MCF 10A (cell line): Measurements from ENCODE around the gene TKTL1. TPM values are rescaled to one million over a fixed set of nuclear protein-coding genes. Genes with fewer than 3 reads are reported as not detected.

Source experiments
- BruUV-seq: library from RNA; stranded (reverse); fragments of 400-500 nt; replicated peaks from 2 replicates; lab custom pipeline; 2021; lab: Mats Ljungman, UMichigan
- CTCF ChIA-PET: fragments of 300-600 bp; sonication (Branson Sonifier 250); formaldehyde crosslinking; extraction: SDS; loops from one replicate; lab custom pipeline; 2021; ENCODE audit warnings: antibody characterized with exemption, inconsistent platforms; lab: Yijun Ruan, JAX
- POLR2A ChIA-PET: fragments of 300-600, 350-650 bp; sonication (Branson Sonifier 250); formaldehyde crosslinking; extraction: SDS; loops from one replicate; lab custom pipeline; 2020; ENCODE audit warnings: antibody characterized with exemption, inconsistent platforms; lab: Yijun Ruan, JAX
- DNase-seq: peaks from one replicate; pipeline ENCODE4 v3.0.0-alpha.2; 2018; ENCODE audit not compliant: unreplicated experiment
- H3K27ac Mint-ChIP-seq: one replicate; pipeline ENCODE4 v1.8.0; 2022; ENCODE audit warnings: mild to moderate bottlenecking, low read depth, mixed read lengths; ENCODE audit not compliant: unreplicated experiment
- H3K27me3 Mint-ChIP-seq: one replicate; pipeline ENCODE4 v1.8.0; 2022; ENCODE audit warnings: mixed read lengths; ENCODE audit not compliant: insufficient read depth, unreplicated experiment
- H3K36me3 Mint-ChIP-seq: one replicate; pipeline ENCODE4 v1.8.0; 2022; ENCODE audit warnings: mild to moderate bottlenecking, moderate library complexity, mixed read lengths; ENCODE audit not compliant: insufficient read depth, unreplicated experiment
- H3K4me1 Mint-ChIP-seq: one replicate; pipeline ENCODE4 v1.8.0; 2022; ENCODE audit warnings: mixed read lengths; ENCODE audit not compliant: insufficient read depth, unreplicated experiment
- H3K4me3 Mint-ChIP-seq: one replicate; pipeline ENCODE4 v1.8.0; 2022; ENCODE audit warnings: mild to moderate bottlenecking, moderate library complexity, mixed read lengths; ENCODE audit not compliant: unreplicated experiment
- H3K9me3 Mint-ChIP-seq: one replicate; pipeline ENCODE4 v1.8.0; 2022; ENCODE audit warnings: mixed read lengths; ENCODE audit not compliant: unreplicated experiment
- CTCF ChIP-seq: fragments of 200-600 bp; IDR thresholded peaks from one replicate; pipeline ENCODE4 v1.8.0; 2022; ENCODE audit warnings: antibody characterized with exemption, mild to moderate bottlenecking; ENCODE audit not compliant: unreplicated experiment
- intact Hi-C: fragments of 100-400 bp; cut with micrococcal nuclease; formaldehyde crosslinking; loops from 2 replicates; pipeline ENCODE4 v1.14.1; 2022
- total RNA-seq: library from RNA; stranded (reverse); gene quantifications from 2 replicates; pipeline ENCODE4 v1.2.3, GENCODE V29; 2022

TKTL1 gene
- total RNA-seq, 1 experiment from 2014 or later, result not detected

GRCh38 chrX:154367474-154368308 lies 72.1 kb downstream of the TKTL1 start:
- Mint-ChIP-seq H3K27me3 (no peaks in the 10 kb centered on the region), H3K4me1 (peaks cover 8% of the 10 kb centered on the region), H3K36me3 (peaks cover 49% of the 10 kb centered on the region), H3K9me3 (no peaks in the 10 kb centered on the region), H3K27ac (peak overlapping the region; percentile 94), H3K4me3 (peak overlapping the region; percentile 75)
- no peak for DNase-seq
- ChIA-PET CTCF (interaction anchor here (0.7 to 2.0 kb wide), 2 partner anchors 16 to 31 kb away, joined by 4 to 6 read pairs; no protein-coding TSS in a partner anchor), POLR2A (interaction anchor here (0.6 to 1.1 kb wide), 4 partner anchors 21 to 429 kb away, joined by 3 to 5 read pairs (median 4); no protein-coding TSS in a partner anchor)
- TF ChIP-seq CTCF, result no peak
- intact Hi-C loops, result no loop called here
- BruUV-seq, result no TSS peak

- CTCF ChIA-PET, result interaction anchor here (0.6 to 2.0 kb wide), 4 partner anchors 8 to 350 kb away, joined by 3 to 6 read pairs (median 4); no protein-coding TSS in a partner anchor
- intact Hi-C loops, result loop anchor here (1.0 kb wide), 1 partner anchor 9 kb away; no protein-coding TSS in a partner anchor
Measured at GRCh38 chrX:154368630-154369448, 73.2 kb downstream of the TKTL1 start.

GRCh38 chrX:154369449-154370299 lies 74.1 kb downstream of the TKTL1 start:
- peak overlapping the region; percentile 75 for H3K4me3 Mint-ChIP-seq
- peak overlapping the region; percentile 94 for H3K27ac Mint-ChIP-seq
- no peaks in the 10 kb centered on the region for H3K27me3 Mint-ChIP-seq
- TSS peak; percentile 95 for BruUV-seq
- peaks cover 33% of the 10 kb centered on the region for H3K36me3 Mint-ChIP-seq
- intact Hi-C loops, result loop anchor here (1.0 kb wide), 1 partner anchor 9 kb away; no protein-coding TSS in a partner anchor
- CTCF ChIA-PET, result interaction anchor here (0.6 to 2.0 kb wide), 2 partner anchors 14 to 351 kb away, joined by 3 to 6 read pairs; no protein-coding TSS in a partner anchor
- POLR2A ChIA-PET, result interaction anchor here (0.9 to 2.8 kb wide), 6 partner anchors 10 to 174 kb away, joined by 3 to 15 read pairs (median 6); partner anchors contain the start of genes EMD, RPL10 and SLC10A3
- TF ChIP-seq CTCF, result no peak
- no peaks in the 10 kb centered on the region for H3K9me3 Mint-ChIP-seq
- H3K4me1 Mint-ChIP-seq, result peaks cover 8% of the 10 kb centered on the region
- DNase-seq, result peak; percentile 96

More at GRCh38 chrX:154368630-154369448, 73.2 kb downstream of the TKTL1 start:
- Mint-ChIP-seq H3K36me3 (peaks cover 38% of the 10 kb centered on the region), H3K9me3 (no peaks in the 10 kb centered on the region), H3K4me1 (peaks cover 8% of the 10 kb centered on the region), H3K4me3 (peak overlapping the region; percentile 75), H3K27ac (peak overlapping the region; percentile 94), H3K27me3 (no peaks in the 10 kb centered on the region)
- BruUV-seq, result no TSS peak
- POLR2A ChIA-PET, result interaction anchor here (0.5 to 2.8 kb wide), 10 partner anchors 11 to 430 kb away, joined by 3 to 15 read pairs (median 4); partner anchors contain the start of genes EMD, RPL10 and SLC10A3
- TF ChIP-seq CTCF, result no peak
- peak; percentile 97 for DNase-seq
